WTC11 (cell line): Measurements from ENCODE around the gene MICAL2.

Experiments used
- FOXK1 ChIP-seq: sonication (generic); formaldehyde crosslinking; IDR thresholded peaks from 2 replicates; pipeline ENCODE4 v1.8.0; 2022; ENCODE audit warnings: mild to moderate bottlenecking, moderate library complexity, missing genetic modification reagents
- SP1 ChIP-seq: sonication (generic); formaldehyde crosslinking; conservative IDR thresholded peaks from 2 replicates; pipeline ENCODE4 v1.8.1; 2022; ENCODE audit warnings: missing genetic modification reagents
- ZBTB21 ChIP-seq: sonication (generic); formaldehyde crosslinking; IDR thresholded peaks from 2 replicates; pipeline ENCODE4 v1.8.1; 2023; ENCODE audit warnings: mild to moderate bottlenecking, missing genetic modification reagents, borderline replicate concordance
- ZNF121 ChIP-seq: sonication (generic); formaldehyde crosslinking; IDR thresholded peaks from 2 replicates; pipeline ENCODE4 v1.8.0; 2023; ENCODE audit warnings: missing genetic modification reagents
- TF ChIP-seq, protein P1 (sequence below): sonication (generic); formaldehyde crosslinking; IDR thresholded peaks from 2 replicates; pipeline ENCODE4 v1.8.1; 2023; ENCODE audit warnings: mild to moderate bottlenecking, missing genetic modification reagents, moderate library complexity
- TF ChIP-seq, protein P2 (sequence below): fragments of 200-600 bp; IDR thresholded peaks from 2 replicates; pipeline ENCODE4 v1.8.0; 2022; ENCODE audit warnings: antibody characterized with exemption
- TF ChIP-seq, protein P3 (sequence below): sonication (generic); formaldehyde crosslinking; IDR thresholded peaks from 2 replicates; pipeline ENCODE4 v1.8.1; 2022; ENCODE audit warnings: missing genetic modification reagents, borderline replicate concordance

DNA sequence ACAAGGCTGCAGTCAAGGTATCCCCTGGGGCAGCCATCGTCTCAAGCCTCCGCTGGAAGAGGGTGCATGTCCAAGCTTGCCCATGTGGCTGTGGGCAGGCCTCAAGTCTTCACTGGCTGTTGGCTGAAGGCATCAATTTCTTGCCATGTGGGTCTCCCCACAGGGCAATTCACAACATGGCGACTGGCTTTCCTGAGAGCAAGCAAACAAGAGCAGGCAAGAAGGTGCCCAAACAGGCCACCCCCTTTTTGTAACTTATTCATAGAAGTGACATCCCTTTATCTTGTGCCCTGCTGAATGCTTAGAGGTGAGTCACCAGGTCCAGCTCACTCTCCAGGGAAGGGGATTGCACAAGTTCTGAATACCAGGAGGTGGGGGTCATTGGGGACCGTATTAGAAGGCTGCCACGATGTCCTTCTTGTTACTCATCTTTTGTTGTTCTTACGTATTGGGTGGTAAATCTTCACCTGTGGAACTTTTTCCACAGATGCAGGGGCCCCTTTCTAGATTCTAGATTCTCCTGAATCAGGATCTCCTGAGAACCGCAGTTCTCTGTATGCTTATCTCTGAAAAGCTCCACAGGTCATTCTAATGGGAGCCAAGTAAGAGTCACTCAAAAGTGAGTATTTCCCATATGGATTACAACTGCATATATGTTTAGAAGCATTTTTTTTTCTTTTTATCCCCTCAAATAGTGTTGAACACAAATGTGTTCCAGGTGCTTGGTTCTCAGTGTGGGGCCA, 44.2 kb upstream of the MICAL2 start:
- no peak for TF ChIP-seq SP1 (CRISPR knock-in tag)
- TF ChIP-seq ZBTB21, result no peak
- TF ChIP-seq, protein P1, sequence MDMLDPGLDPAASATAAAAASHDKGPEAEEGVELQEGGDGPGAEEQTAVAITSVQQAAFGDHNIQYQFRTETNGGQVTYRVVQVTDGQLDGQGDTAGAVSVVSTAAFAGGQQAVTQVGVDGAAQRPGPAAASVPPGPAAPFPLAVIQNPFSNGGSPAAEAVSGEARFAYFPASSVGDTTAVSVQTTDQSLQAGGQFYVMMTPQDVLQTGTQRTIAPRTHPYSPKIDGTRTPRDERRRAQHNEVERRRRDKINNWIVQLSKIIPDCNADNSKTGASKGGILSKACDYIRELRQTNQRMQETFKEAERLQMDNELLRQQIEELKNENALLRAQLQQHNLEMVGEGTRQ (CRISPR knock-in tag), result no peak
- TF ChIP-seq, protein P2, sequence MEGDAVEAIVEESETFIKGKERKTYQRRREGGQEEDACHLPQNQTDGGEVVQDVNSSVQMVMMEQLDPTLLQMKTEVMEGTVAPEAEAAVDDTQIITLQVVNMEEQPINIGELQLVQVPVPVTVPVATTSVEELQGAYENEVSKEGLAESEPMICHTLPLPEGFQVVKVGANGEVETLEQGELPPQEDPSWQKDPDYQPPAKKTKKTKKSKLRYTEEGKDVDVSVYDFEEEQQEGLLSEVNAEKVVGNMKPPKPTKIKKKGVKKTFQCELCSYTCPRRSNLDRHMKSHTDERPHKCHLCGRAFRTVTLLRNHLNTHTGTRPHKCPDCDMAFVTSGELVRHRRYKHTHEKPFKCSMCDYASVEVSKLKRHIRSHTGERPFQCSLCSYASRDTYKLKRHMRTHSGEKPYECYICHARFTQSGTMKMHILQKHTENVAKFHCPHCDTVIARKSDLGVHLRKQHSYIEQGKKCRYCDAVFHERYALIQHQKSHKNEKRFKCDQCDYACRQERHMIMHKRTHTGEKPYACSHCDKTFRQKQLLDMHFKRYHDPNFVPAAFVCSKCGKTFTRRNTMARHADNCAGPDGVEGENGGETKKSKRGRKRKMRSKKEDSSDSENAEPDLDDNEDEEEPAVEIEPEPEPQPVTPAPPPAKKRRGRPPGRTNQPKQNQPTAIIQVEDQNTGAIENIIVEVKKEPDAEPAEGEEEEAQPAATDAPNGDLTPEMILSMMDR, result no peak
- TF ChIP-seq ZNF121 (CRISPR knock-in tag), result no peak
- TF ChIP-seq, protein P3, sequence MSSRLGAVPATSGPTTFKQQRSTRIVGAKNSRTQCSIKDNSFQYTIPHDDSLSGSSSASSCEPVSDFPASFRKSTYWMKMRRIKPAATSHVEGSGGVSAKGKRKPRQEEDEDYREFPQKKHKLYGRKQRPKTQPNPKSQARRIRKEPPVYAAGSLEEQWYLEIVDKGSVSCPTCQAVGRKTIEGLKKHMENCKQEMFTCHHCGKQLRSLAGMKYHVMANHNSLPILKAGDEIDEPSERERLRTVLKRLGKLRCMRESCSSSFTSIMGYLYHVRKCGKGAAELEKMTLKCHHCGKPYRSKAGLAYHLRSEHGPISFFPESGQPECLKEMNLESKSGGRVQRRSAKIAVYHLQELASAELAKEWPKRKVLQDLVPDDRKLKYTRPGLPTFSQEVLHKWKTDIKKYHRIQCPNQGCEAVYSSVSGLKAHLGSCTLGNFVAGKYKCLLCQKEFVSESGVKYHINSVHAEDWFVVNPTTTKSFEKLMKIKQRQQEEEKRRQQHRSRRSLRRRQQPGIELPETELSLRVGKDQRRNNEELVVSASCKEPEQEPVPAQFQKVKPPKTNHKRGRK (CRISPR knock-in tag), result no peak
- no peak for TF ChIP-seq FOXK1 (CRISPR knock-in tag)
